HG03354 (cell line): ENCODE results near the gene WLS.
"Not testable (repeated sequence)": the region's sequence is repeated elsewhere in the genome, so short reads cannot be mapped to it uniquely, and the experiment has no call there.

Experiments used
- ATAC-seq: cut with Tn5 transposase; IDR thresholded peaks from one replicate; pipeline ENCODE4 v1.9.1; 2021; ENCODE audit warnings: mild to moderate bottlenecking; ENCODE audit not compliant: unreplicated experiment, poor library complexity, severe bottlenecking

The WLS gene

DNA sequence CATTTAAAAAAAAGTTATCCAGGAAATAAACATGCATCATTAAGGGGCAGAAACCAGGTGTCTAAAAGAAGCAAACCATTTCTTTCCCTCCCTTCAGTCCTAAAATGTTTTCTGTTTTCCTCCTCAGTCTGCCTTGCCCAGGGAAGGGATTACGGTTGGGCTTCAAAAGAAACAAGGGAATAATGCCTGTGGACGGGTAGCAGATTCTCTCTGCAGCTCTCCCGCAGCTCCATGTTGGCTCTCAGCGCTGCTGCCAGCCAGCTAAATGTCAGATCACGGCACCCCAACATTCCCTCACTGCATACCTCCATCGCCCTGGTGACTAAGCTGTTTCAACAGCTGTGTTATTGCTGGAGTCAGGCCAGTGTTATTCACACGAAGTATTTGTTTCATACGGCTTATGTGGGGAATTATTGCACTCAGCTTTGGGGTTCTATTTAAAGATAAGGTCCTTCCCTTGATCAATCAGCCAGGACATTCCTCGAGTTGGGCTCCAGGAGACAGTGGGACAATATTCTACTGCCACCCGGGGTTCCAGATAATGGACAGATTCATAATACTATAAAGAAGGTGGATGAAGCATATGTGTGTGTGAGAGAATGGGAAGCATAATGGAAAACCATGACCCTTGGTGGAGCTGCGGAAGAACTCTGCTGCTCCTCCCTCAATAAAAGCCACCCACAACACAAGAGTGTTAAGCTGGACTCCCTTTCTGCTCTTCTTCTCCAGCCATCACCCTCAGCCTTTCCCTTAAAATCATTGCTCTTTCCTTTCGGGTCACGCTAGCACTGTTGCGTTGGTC lies 58.2 kb downstream of the WLS start:
- no peak for ATAC-seq

DNA sequence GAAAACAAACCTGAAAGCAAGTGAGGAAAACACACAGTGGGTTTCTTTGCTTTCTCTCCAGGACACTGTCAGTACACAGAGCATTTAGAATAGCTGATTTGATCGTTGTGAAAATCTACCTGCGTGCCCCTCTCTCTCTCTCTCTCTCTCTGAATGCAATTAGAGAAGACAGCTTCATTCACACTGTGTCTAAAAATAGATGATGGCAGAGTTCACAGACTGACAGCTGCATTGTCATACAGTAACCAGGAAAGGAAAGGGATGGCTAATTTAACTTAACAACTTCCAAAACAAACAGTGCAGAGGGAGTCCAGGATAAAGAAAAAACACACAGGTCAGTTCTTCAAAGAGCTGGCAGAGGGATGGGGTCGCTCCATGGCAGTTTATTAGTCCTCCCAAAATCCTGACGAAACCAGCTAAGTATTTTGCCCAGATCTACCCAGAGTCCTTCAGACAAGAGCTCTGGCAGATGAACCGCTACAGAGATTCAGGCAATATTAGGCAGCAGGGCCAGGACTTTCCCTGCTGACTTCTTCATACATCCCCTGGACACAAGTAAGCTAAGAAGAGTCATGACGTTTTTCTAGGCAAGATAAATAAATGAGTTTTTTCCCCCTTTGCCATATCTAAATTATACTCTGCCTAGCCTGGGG lies 58.9 kb downstream of the WLS start:
- ATAC-seq, result no peak

DNA sequence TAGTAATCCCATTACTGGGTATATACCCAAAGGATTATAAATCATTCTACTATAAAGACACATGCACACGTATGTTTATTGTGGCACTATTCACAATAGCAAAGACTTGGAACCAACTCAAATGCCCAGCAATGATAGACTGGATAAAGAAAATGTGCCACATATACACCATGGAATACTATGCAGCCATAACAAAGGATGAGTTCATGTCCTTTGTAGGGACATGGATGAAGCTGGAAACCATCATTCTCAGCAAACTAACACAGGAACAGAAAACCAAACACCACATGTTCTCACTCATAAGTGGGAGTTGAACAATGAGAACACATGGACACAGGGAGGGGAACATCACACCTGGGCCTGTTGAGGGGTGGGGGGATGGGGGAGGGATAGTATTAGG lies 60.5 kb downstream of the WLS start:
- ATAC-seq, result not testable (repeated sequence)

DNA sequence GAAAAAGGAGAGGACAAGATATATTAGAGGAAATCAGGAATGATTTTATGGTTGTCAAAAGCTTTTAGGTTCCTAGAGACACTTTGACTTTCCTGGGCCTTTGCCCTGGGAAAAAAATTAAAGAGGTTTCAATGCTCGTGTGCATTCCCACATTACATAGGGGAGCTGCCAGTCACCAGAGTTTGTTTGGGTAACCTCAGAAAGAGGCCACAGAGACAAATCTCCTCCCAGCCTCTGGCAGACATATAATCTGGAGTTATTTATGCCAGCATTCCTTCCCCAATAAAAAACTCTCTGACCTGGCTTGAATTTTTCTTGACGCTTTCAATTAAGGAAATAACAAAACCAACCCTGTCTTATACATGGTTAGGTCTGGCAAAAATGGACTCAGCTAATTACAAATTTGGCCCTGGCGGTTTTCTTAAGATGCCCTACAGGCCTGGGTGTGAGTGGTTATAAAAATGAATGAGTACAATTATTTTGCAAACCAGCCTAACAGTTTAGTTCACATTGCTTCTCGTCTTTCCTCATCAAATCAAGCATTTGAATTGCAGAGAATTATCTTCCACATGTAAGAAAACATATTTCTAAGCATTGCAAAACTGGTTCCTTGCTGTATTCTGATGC lies 63.7 kb downstream of the WLS start:
- ATAC-seq, result no peak

DNA sequence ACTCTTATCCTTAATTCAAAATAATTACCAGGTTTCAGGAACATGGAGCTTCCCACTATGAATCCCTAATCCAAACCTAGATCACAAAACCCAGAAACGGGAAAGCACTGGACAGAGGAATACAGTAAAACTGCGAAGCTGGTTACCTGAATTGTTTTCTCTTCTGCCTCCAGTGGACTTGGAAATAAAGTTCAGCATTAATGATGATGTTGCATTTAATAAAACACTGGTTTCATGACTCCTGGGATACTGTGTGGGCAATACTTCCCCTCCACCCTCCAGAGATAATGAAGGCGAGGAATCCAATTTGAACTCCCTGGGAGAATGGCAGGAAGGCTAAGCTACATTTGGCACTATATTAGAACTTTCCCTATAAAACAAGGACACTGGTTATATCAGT lies 65.1 kb downstream of the WLS start:
- ATAC-seq, result no peak

DNA sequence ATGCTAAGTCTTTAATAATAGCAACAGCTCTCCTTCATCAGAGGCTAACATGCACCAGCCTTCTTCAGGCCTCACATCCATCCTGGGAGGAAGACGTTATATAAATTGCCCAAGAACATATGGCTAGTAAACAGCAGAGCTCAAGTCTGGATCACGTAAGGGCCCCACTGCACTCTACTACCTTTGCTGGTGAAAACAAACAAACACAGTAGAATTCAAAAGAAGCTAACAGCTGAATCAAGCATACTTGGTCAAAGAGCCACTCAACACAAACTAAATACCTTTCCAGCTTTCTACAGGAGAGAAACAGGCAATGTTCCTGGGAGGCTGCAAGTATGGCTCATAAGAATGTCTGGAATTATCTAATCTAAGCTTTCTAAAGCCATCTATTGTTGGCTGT lies 66.0 kb downstream of the WLS start:
- ATAC-seq, result no peak

DNA sequence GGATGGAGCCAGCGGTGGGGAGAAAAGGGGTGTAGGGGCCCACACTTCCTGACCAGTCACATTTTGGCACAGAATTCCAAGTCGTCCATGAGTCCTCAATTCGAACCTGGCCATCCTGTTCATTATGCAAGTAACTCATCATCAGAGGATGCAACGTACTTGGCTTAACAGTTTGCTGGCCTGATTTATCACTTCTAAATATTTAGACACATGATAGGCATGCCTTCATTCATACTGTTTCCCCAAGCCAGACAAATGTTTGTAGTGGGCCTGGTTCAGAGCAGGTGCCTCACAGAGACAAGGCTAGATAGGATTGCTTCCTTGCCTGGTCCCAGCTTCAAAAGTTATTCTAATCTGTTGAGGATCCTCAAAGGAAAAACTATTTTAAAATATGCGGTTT lies 66.7 kb downstream of the WLS start:
- no peak for ATAC-seq

DNA sequence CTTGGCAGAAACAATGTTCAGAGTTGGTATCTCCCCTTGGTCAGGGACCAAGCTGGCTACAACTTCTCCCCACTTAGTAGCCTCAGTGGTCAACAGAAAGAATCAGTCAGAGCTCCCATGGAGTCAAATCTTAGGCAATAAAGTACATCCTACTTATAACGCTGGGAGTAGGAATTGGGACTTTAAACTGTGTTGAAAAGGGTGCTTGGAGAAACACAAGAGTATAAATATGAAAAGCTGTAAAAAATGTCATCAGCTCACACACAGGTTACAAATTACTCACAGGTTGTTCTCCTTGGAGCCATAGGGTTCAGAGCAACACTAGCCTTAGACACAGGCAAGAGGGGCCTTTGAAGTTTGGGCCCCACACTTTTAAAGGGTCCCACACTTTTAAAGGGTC lies 67.4 kb downstream of the WLS start:
- no peak for ATAC-seq

DNA sequence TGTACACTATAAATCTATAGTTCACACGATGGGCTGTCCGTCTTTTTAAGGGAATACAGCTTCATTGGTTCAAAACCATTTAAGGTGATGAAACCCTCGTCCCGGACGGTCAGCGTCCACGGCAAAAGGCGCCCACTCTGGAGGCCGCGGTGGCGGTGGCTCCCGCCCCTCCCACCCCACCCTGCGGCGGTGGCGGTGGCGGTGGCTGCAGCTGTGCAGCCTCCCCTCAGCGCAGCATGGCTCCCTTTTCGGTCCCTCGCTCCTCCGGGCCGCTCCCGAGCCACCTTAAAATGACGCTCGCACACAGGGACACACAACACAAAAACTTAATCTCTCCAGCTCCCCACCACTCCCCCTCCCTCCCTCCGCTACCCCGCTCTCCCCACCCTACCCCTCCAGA lies 69.1 kb downstream of the WLS start:
- ATAC-seq, result no peak

DNA sequence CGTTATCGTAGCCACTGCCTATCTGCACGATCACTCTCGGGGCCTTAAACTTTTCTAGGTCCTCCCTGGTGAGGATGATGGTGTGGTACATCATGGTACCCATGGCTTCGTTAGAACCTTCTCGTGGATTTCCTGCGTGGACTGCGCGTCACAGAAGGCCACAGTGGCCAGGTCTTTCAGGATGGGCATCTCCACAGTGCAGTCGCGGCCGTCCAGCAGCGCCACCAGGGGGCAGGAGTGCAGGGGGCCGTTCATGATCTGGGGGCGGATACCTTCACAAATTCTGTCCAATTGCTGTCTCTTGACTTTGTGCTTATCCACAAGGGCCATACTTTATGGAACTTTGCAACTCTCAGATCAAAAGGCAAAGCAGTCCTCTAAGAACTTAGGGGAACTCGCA lies 69.6 kb downstream of the WLS start:
- ATAC-seq, result no peak

DNA sequence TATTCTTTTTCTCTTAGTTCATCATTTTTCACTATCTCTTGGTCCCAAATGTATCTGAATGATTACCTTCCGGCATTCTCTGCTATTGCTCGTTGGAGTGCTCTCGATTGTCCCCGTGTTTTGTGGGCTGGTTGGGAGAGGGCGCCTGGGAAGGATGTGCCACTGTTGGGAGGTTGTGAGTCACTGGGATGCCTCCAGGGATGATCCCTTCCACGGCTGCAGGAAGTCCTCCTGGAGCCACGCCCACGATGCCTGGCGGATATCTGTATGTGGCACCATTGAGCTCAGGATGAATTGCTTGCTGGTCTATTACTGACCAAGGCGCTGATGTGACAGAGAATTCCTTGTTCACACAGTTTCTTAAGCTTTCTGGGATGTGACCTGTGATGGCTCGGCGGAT lies 70.7 kb downstream of the WLS start:
- ATAC-seq, result not testable (repeated sequence)

DNA sequence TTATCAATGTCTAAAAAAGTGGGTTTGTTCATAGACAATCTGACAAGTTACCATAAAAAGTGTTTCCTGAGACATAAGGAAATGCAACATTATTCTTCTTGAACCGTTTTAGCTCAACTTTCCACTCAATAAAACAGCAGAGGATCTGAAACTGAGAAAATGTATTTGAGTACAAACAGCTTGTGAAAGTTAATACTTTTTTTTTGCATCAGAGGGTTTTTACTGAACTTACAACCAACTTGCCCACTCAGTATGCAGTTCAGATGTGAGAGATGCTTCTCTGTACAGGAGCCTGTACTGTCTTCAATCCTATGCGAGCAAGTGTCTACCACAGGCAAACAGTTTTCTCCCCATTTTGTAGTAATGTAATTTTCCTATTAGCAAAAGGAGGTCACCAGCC lies 71.4 kb downstream of the WLS start:
- ATAC-seq, result peak; percentile 82

DNA sequence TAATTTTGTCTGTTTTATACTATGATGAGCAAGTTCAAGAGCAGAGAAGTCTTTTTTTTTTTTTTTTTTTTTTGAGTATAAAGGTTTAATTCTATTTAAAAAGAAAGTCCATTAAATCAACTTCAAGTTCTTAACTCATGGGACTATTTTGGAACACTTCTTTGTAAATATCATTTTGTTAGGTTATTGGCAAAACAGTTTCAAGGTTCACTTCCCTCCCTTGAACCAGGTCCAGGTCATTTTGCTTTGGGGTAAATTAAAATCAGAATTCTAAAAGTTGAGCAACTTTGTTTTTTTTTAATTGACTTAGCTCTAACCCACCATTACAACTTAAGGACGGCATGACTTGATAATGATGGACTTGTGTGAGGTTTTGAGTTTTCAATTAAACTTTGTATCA lies 72.3 kb downstream of the WLS start:
- no peak for ATAC-seq

DNA sequence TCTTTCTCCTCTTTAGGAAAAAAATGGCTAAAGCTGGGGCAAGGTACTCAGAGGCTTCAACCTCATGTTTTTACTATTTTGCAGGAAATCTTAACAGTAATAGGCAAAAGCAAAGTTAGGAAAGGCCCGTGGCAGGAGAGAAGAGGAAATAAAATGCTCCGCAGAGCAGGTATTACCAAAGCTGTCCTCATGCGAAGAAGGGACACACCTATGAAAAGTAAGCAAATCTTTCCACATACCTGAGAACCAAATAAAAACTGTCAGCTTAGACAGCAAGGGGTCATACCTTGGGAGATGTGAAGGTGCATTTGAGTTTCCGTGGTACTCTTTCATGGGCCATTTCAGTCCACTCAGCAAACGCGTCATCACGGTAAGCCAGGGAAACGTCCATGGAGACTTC lies 73.5 kb downstream of the WLS start:
- no peak for ATAC-seq

DNA sequence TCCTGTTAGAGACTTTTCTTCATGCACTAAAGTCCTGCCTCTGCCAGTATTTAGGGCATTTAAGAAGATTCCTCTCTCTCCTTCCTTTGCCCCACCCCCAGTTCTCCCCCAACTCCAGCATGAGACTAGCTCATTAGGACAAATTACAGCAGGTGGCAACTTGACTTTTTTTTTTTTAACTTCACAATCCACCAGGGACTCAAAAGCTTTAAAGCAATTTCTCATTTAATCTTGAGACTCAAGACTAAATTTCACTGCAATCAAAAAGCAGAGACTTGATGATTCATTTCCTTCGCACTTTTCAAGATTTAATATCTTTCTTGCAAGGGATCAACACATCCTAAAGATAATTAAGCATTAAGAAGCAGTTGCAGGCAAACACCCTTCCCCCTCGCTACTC lies 74.9 kb downstream of the WLS start:
- ATAC-seq, result no peak

DNA sequence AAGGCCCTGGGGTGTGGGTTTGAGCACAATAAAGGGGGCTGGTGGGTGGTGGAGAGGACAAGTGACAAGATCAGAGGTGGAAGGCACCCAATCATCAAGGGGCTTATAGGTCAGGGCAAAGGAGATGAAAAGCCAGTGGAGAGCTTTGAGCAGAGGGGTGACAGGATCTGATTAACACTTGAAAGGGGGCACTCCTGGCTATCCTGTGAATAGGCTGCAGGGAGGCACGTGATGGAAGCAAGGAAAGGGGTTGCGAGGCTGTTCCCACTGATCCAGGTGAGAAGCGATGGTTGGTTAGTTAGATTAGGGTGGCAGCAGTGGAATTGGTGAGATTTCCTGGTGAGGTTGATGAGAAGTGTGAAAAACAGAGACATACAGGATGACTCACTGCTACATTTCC lies 80.6 kb downstream of the WLS start:
- ATAC-seq, result no peak

DNA sequence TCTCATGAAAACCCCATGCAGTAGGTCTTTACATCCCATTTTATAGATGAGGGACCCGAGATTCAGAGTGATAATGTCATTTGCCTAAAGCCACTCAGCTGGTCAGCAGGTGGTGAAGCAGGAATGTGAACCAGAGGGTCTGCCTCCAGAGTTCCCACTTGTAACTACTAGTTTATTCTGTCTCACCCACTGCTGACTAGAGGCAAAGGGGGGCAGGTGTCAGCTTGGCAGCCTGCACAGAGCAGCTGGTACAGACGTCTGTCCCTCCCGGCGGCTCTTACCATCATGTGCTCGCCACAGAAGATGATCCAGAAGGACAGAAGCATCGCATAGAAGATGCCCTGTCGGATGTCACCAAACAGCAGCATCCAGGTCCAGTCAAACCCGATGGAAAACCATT lies 82.4 kb downstream of the WLS start:
- ATAC-seq, result no peak

DNA sequence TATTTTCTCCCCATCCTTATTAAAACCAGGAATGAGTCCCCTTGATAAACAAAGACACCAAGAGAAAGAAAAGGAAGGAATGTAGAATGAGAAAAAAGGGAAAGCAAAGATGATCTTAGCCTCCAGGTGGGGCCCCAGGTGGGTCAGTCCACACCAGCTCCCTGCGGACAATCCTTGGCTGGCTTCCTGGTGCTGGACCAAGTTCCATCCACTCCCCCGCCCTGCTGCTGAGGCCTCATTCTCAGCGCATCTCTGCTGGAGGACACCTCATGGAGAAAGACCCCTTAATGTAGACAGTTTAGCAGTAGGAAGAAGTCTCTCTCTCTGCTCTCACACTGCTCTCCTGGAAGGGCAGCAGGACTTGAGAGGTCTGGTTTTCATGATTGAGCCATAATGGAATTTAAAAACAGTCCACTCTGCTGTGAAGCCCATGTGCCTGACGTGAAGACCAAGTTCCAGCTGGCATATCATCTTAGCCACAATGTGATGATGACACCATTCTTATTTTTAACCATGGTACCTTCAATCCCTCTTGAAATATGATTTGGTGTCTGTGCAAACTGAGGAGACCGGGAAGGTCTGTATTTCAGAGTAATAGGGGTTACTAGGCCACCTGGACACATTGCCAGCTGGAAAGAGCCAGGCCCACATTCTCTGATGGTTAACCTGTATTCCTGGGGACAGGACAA lies 83.1 kb downstream of the WLS start:
- ATAC-seq, result no peak

DNA sequence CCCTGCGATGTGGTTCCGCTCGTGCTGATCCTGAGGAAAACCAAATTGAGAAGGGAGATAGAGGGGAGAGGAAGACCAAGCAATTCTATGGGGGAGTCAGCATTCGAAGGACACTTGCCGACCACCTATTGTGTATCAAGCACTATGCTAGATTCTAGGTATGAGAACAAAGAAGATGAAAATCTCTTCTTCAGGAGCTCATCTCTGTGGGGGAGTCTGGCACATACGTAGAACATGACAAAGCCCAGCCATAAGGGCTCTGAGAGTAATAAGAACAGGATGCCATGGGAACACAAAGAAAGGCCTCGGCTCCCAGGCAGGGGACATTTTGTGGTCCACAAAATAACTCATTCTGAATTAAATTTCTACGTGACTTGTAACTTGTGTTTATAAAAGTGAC lies 83.7 kb downstream of the WLS start:
- ATAC-seq, result no peak

DNA sequence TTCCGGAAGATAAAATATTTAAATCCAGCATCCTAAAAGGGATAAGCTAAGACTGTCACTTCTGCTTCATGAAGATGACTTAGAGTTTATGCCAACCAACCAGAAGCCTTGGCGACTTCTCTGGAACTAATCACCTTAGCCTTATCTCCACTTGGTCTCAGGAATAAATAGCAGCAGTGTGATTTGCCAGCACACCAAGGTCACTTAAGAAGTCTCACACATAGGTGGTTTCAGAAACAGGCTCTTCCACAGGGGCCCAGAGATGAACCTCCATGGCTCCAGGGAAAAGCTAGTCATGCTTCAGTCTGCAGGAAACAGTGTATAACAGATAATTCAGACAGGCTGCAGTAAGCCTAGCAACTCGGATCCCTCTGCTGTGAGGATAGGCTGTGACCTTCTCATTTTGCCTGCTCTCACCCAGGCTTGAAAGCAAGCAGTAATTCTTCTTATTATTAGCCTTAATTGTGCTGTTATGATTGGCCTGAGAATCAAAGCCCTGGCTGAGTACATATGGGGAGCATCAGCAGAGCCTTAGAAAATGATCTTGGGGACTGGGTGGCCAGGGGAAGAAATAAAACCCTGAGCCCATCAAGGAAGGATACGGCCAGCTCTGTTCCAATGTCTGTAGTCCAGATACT lies 84.7 kb downstream of the WLS start:
- ATAC-seq, result no peak
